HepG2 (cell line): ENCODE results near the gene OTUD1. TPM values are rescaled to one million over a fixed set of nuclear protein-coding genes. Genes with fewer than 3 reads are reported as not detected.

Experiments used
- ATAC-seq: fragments of 200-7000 bp; cut with Tn5 transposase; 3 replicates; pipeline ENCODE4 v1.9.1; 2020; ENCODE audit warnings: mild to moderate bottlenecking, moderate library complexity
- BruUV-seq: library from RNA; stranded (reverse); fragments of 400-500 nt; replicated peaks from 2 replicates; lab custom pipeline; 2021; lab: Mats Ljungman, UMichigan
- CTCF ChIA-PET: fragments of 300-600 bp; formaldehyde crosslinking; extraction: SDS; loops from one replicate; lab custom pipeline; 2021; ENCODE audit warnings: low total read pairs, inconsistent platforms, low intra/inter-chr PET ratio; lab: Yijun Ruan, JAX
- POLR2A ChIA-PET: fragments of 350-600 bp; sonication (Branson Sonifier 250); formaldehyde crosslinking; loops from one replicate; lab custom pipeline; 2020; ENCODE audit warnings: antibody characterized with exemption, inconsistent platforms; lab: Yijun Ruan, JAX
- DNase-seq: peaks from one replicate; pipeline ENCODE4 v3.0.0-alpha.2; 2015; ENCODE audit warnings: low spot score
- FAIRE-seq: peaks from 3 replicates; lab custom pipeline; 2011; peaks lifted over from hg19 to GRCh38; lab: Jason Lieb, UNC
- H2AFZ ChIP-seq: one replicate; pipeline ENCODE4 v1.6.1; 2011; ENCODE audit warnings: low read length, inconsistent platforms
- H3K27ac ChIP-seq: fragments of 300-600 bp; 3 replicates; pipeline ENCODE4 v1.8.0; 2011; ENCODE audit warnings: mixed run types, mild to moderate bottlenecking, mixed read lengths, low read length, inconsistent platforms; ENCODE audit not compliant: insufficient read depth; ENCODE audit errors: extremely low read length
- H3K27me3 ChIP-seq, 2 experiments: fragments of 200-600 bp in 1 of 2; 2 replicates in 1 of 2; 3 replicates in 1 of 2; pipeline versions ENCODE4 v1.6.0 to v1.8.0; 2011; ENCODE audit warnings: low read length in 2 of 2, mild to moderate bottlenecking in 2 of 2, moderate library complexity in 2 of 2, inconsistent platforms in 1 of 2; ENCODE audit not compliant: insufficient read depth in 2 of 2, control insufficient read depth in 1 of 2
- H3K36me3 ChIP-seq, 2 experiments: fragments of 200-600 bp in 1 of 2; replicated peaks in 1 of 2; 2 replicates in 1 of 2; 3 replicates in 1 of 2; pipeline versions ENCODE4 v1.5.1 to v1.8.0; 2011; ENCODE audit warnings: low read length in 2 of 2, inconsistent platforms in 1 of 2; ENCODE audit not compliant: insufficient read depth in 2 of 2, control insufficient read depth in 1 of 2
- H3K4me1 ChIP-seq: 2 replicates; pipeline ENCODE4 v1.5.1; 2012; ENCODE audit warnings: low read length, inconsistent platforms; ENCODE audit not compliant: insufficient read depth
- H3K4me2 ChIP-seq: 2 replicates; pipeline ENCODE4 v1.6.0; 2011; ENCODE audit warnings: low read depth, low read length, inconsistent platforms
- H3K4me3 ChIP-seq, 3 experiments: fragments of 200-600 bp in 1 of 3; sonication (generic), shearing (Covaris generic) in 1 of 3; replicated peaks in 1 of 3; 2 replicates each; pipeline ENCODE4 v1.5.1; 2011 to 2016; ENCODE audit warnings: low read length in 3 of 3, inconsistent platforms in 2 of 3, low read depth in 2 of 3, mild to moderate bottlenecking in 2 of 3, control low read depth in 1 of 3, mixed read lengths in 1 of 3; ENCODE audit not compliant: insufficient read depth in 1 of 3
- H3K79me2 ChIP-seq: one replicate; pipeline ENCODE4 v1.6.1; 2011; ENCODE audit warnings: low read length, inconsistent platforms; ENCODE audit not compliant: insufficient read depth
- H3K9ac ChIP-seq: 2 replicates; pipeline ENCODE4 v1.6.0; 2011; ENCODE audit warnings: mild to moderate bottlenecking, low read depth, low read length, inconsistent platforms; ENCODE audit not compliant: insufficient read depth
- H3K9me3 ChIP-seq: 2 replicates; pipeline ENCODE4 v1.5.1; 2012; ENCODE audit warnings: mild to moderate bottlenecking, low read length
- H4K20me1 ChIP-seq: 2 replicates; pipeline ENCODE4 v1.6.0; 2011; ENCODE audit warnings: inconsistent platforms, mild to moderate bottlenecking, low read length, moderate library complexity; ENCODE audit not compliant: insufficient read depth
- BHLHE40 ChIP-seq: IDR thresholded peaks from 2 replicates; pipeline ENCODE4 v1.6.1; 2011; ENCODE audit warnings: low read length, improper control_type of control experiment
- CHD4 ChIP-seq: fragments of 200-600 bp; sonication (generic); IDR thresholded peaks from 2 replicates; pipeline ENCODE4 v1.7.0; 2017; ENCODE audit warnings: mild to moderate bottlenecking, low read length, borderline replicate concordance
- HNF4A ChIP-seq: sonication (generic); formaldehyde crosslinking; IDR thresholded peaks from 2 replicates; pipeline ENCODE4 v1.4.0; 2020; ENCODE audit warnings: missing genetic modification reagents
- MAFF ChIP-seq: IDR thresholded peaks from 2 replicates; pipeline ENCODE4 v1.6.1; 2011; ENCODE audit warnings: low read depth, low read length, improper control_type of control experiment
- MAFK ChIP-seq, 2 experiments: IDR thresholded peaks in 1 of 2; conservative IDR thresholded peaks in 1 of 2; 2 replicates each; pipeline ENCODE4 v1.6.1; 2011; ENCODE audit warnings: improper control_type of control experiment in 2 of 2, low read length in 2 of 2
- MEIS1 ChIP-seq: sonication (generic); formaldehyde crosslinking; IDR thresholded peaks from 2 replicates; pipeline ENCODE4 v1.9.0; 2021; ENCODE audit warnings: mild to moderate bottlenecking, missing genetic modification reagents, moderate library complexity, borderline replicate concordance
- SP140L ChIP-seq: sonication (generic); formaldehyde crosslinking; IDR thresholded peaks from 2 replicates; pipeline ENCODE4 v1.4.0; 2020; ENCODE audit warnings: missing genetic modification reagents, borderline replicate concordance
- STAG1 ChIP-seq: sonication (generic); formaldehyde crosslinking; IDR thresholded peaks from 2 replicates; pipeline ENCODE4 v1.4.0; 2020; ENCODE audit warnings: missing genetic modification reagents
- ZNF101 ChIP-seq: sonication (generic); formaldehyde crosslinking; IDR thresholded peaks from 2 replicates; pipeline ENCODE4 v1.4.0; 2020; ENCODE audit warnings: mild to moderate bottlenecking, low read depth, missing genetic modification reagents, borderline replicate concordance
- ZNF30 ChIP-seq: sonication (generic); formaldehyde crosslinking; IDR thresholded peaks from 2 replicates; pipeline ENCODE4 v1.5.0; 2020; ENCODE audit warnings: mild to moderate bottlenecking, missing genetic modification reagents
- ZNF44 ChIP-seq: sonication (generic); formaldehyde crosslinking; IDR thresholded peaks from 2 replicates; pipeline ENCODE4 v1.5.1; 2020; ENCODE audit warnings: mild to moderate bottlenecking, missing genetic modification reagents
- ZNF615 ChIP-seq: sonication (generic); formaldehyde crosslinking; IDR thresholded peaks from 2 replicates; pipeline ENCODE4 v1.5.0; 2020; ENCODE audit warnings: mild to moderate bottlenecking, missing genetic modification reagents, borderline replicate concordance
- ZNF672 ChIP-seq: sonication (generic); formaldehyde crosslinking; IDR thresholded peaks from 2 replicates; pipeline ENCODE4 v1.8.1; 2022; ENCODE audit warnings: missing genetic modification reagents
- ZNF747 ChIP-seq: sonication (generic); formaldehyde crosslinking; IDR thresholded peaks from 2 replicates; pipeline ENCODE4 v1.8.1; 2023; ENCODE audit warnings: missing genetic modification reagents, mild to moderate bottlenecking, borderline replicate concordance
- ZNF878 ChIP-seq: sonication (generic); formaldehyde crosslinking; IDR thresholded peaks from 2 replicates; pipeline ENCODE4 v1.8.1; 2023; ENCODE audit warnings: mild to moderate bottlenecking, missing genetic modification reagents, moderate library complexity
- WGBS: methylation state at CpG from one replicate; pipeline ENCODE4 v1.1.6; 2017; ENCODE audit warnings: low lambda C conversion rate; 5-methylcytosine and 5-hydroxymethylcytosine counted together
- in situ Hi-C: cut with HindIII; loops from 2 replicates; pipeline ENCODE4 v1.10.0; 2017; ENCODE audit warnings: low pct_unique_long_range_greater_than_20kb; ENCODE audit not compliant: extremely low pct_ligation_motif_present
- intact Hi-C: fragments of 100-400 bp; cut with micrococcal nuclease; formaldehyde crosslinking; loops from one replicate; pipeline ENCODE4 v1.10.0; 2022; ENCODE audit not compliant: unreplicated experiment
- polyA plus RNA-seq, 8 experiments: library from polyadenylated mRNA; depleted of rRNA in 3 of 8; stranded (reverse) in 7 of 8; unstranded in 1 of 8; fragments of >200 nt; fragmentation: Illumina TruSeq in 4 of 8; extraction: Trizol in 4 of 8; gene quantifications; 2 replicates each; pipeline versions ENCODE4 v1.2.1 to v1.2.3, GENCODE V29; 2011 to 2016; ENCODE audit warnings: low read depth in 4 of 8, missing spikeins in 1 of 8, mixed read lengths in 1 of 8; ENCODE audit not compliant: insufficient read depth in 1 of 8
- total RNA-seq, 5 experiments: library from RNA; depleted of rRNA; stranded (reverse); fragments of >200 nt; fragmentation: Illumina TruSeq; extraction: Trizol; gene quantifications; 2 replicates each; pipeline ENCODE4 v1.2.3, GENCODE V29; 2016; ENCODE audit warnings: low read depth in 1 of 5
- TF ChIP-seq, protein P1 (sequence below): IDR thresholded peaks from 2 replicates; pipeline ENCODE4 v1.4.0; 2020; ENCODE audit warnings: mild to moderate bottlenecking, missing genetic modification reagents

The OTUD1 gene
- total and polyA plus RNA-seq, 2 of the 13 experiments (the other 11 are each of a cell fraction or from before 2014, with no cell fraction given) = 1.2 to 1.4 TPM

DNA sequence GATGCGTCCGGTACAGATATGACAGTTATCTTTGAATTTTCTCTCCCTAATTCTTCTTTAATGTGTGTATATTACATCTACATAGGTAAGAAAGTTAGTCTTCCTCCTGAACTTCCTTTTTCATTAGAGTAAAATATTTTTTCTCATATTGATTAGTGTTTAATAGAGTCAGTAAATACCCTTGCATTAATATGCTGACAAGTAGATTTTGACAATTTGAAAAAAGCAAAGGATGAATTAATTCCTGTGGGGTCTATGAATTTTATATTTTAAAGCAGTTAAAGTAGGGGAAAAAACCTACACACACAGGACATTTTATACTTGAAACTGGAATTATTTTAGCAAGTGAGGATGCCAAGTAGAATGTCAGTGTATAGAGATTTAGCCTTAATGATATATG, 9.4 kb downstream of the OTUD1 start:
- intact Hi-C loops (no loop called here), in situ Hi-C loops (no loop called here)
- CTCF ChIA-PET = no interaction called here
- Histone ChIP-seq H3K4me1 (no peaks in the 10 kb centered on the region), H2AFZ (no peak overlapping the region), H3K4me3 (no peak overlapping the region), H3K9me3 (no peaks in the 10 kb centered on the region), H3K4me2 (no peak overlapping the region), H4K20me1 (no peaks in the 10 kb centered on the region), H3K9ac (no peak overlapping the region), H3K36me3 (no peaks in the 10 kb centered on the region), H3K79me2 (no peaks in the 10 kb centered on the region), H3K27ac (no peak overlapping the region), H3K27me3 (no peaks in the 10 kb centered on the region)
- TF ChIP-seq MAFK (conservative IDR thresholded peaks at IDR 0.05 in 1 of 2, IDR thresholded peaks at IDR 0.05 in 1 of 2; ENCODE audit: low read length in 2 of 2) (peak; percentile 70 to 85), ZNF878 (CRISPR knock-in tag) (no peak), MAFF (peak; percentile 79)
- BruUV-seq = no TSS peak
- DNase-seq = no peak
- no peak for FAIRE-seq
- 93% methylated on average over 2 of the region's 2 CpGs for WGBS
- no peak for ATAC-seq
- POLR2A ChIA-PET = no interaction called here

- intact Hi-C loops = no loop called here
- no peaks in the 10 kb centered on the region for H3K79me2 ChIP-seq
- no peak overlapping the region for H2AFZ ChIP-seq
- H3K4me1 ChIP-seq = no peaks in the 10 kb centered on the region
- H3K4me3 ChIP-seq = no peak overlapping the region
- POLR2A ChIA-PET = no interaction called here
- DNase-seq = no peak
- ATAC-seq = no peak
- no peaks in the 10 kb centered on the region for H3K27me3 ChIP-seq
- no peak overlapping the region for H3K9ac ChIP-seq
- FAIRE-seq = no peak
- no peak overlapping the region for H3K4me2 ChIP-seq
- H3K9me3 ChIP-seq = no peaks in the 10 kb centered on the region
- CTCF ChIA-PET = no interaction called here
- no peak overlapping the region for H3K27ac ChIP-seq
- H4K20me1 ChIP-seq = no peaks in the 10 kb centered on the region
- H3K36me3 ChIP-seq = no peaks in the 10 kb centered on the region
- no TSS peak for BruUV-seq
- in situ Hi-C loops = no loop called here
- WGBS = 64% methylated on average over 7 of the region's 7 CpGs
- TF ChIP-seq ZNF747 (CRISPR knock-in tag) (no peak), ZNF672 (CRISPR knock-in tag) (no peak), ZNF101 (no peak), BHLHE40 (no peak), ZNF44 (CRISPR knock-in tag) (no peak), STAG1 (no peak), MEIS1 (CRISPR knock-in tag) (no peak), SP140L (CRISPR knock-in tag) (no peak), ZNF30 (CRISPR knock-in tag) (no peak), ZNF615 (CRISPR knock-in tag) (no peak), CHD4 (no peak), HNF4A (CRISPR knock-in tag) (no peak)
- TF ChIP-seq, protein P1, sequence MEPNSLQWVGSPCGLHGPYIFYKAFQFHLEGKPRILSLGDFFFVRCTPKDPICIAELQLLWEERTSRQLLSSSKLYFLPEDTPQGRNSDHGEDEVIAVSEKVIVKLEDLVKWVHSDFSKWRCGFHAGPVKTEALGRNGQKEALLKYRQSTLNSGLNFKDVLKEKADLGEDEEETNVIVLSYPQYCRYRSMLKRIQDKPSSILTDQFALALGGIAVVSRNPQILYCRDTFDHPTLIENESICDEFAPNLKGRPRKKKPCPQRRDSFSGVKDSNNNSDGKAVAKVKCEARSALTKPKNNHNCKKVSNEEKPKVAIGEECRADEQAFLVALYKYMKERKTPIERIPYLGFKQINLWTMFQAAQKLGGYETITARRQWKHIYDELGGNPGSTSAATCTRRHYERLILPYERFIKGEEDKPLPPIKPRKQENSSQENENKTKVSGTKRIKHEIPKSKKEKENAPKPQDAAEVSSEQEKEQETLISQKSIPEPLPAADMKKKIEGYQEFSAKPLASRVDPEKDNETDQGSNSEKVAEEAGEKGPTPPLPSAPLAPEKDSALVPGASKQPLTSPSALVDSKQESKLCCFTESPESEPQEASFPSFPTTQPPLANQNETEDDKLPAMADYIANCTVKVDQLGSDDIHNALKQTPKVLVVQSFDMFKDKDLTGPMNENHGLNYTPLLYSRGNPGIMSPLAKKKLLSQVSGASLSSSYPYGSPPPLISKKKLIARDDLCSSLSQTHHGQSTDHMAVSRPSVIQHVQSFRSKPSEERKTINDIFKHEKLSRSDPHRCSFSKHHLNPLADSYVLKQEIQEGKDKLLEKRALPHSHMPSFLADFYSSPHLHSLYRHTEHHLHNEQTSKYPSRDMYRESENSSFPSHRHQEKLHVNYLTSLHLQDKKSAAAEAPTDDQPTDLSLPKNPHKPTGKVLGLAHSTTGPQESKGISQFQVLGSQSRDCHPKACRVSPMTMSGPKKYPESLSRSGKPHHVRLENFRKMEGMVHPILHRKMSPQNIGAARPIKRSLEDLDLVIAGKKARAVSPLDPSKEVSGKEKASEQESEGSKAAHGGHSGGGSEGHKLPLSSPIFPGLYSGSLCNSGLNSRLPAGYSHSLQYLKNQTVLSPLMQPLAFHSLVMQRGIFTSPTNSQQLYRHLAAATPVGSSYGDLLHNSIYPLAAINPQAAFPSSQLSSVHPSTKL (CRISPR knock-in tag) = no peak
Measured at GRCh38 chr10:23448802-23449570, 10.1 kb downstream of the OTUD1 start.
